GM21360 (cell line): Measurements from ENCODE around the gene GPC6.

Experiments used
- ATAC-seq: cut with Tn5 transposase; IDR thresholded peaks from one replicate; pipeline ENCODE4 v1.9.1; 2021; ENCODE audit warnings: mild to moderate bottlenecking, moderate library complexity; ENCODE audit not compliant: unreplicated experiment

GPC6 gene

DNA sequence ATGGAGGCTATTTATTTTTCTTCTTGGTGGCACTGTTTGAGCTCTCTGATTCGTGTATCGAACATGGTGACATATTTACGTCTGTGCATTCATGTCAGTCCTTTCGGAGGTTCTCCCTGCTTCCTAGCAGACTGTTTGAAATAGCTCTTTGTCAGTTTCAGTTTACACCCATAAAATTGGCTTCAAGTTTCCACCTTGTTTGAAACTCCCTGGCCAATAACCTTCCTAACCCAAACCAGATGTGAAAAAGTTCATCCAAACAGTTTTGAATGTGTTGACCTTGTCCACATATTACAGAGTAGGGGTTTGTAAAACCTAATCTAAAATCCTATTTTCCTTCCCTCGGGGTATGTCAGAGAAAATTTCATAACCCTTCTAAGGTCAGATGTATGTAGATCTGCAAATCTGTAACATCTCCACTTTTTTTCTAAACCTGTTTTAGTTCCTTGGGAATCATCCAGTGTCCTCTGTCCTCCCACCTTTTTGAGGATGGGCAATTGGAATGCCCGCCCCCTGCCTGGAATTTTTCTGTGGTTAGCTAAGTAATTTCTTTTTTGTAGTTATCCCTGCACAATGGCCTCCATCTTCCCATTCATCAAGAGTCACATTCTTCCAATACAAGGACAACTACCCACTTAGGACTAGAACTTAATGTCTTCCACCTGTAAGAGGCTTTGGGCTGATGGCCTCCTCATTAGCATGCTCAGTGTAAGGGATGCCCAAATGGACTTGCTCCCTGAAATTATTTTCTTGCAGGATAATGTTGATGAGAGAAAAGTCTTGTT is 499.8 kb downstream of the GPC6 start:
- no peak for ATAC-seq

DNA sequence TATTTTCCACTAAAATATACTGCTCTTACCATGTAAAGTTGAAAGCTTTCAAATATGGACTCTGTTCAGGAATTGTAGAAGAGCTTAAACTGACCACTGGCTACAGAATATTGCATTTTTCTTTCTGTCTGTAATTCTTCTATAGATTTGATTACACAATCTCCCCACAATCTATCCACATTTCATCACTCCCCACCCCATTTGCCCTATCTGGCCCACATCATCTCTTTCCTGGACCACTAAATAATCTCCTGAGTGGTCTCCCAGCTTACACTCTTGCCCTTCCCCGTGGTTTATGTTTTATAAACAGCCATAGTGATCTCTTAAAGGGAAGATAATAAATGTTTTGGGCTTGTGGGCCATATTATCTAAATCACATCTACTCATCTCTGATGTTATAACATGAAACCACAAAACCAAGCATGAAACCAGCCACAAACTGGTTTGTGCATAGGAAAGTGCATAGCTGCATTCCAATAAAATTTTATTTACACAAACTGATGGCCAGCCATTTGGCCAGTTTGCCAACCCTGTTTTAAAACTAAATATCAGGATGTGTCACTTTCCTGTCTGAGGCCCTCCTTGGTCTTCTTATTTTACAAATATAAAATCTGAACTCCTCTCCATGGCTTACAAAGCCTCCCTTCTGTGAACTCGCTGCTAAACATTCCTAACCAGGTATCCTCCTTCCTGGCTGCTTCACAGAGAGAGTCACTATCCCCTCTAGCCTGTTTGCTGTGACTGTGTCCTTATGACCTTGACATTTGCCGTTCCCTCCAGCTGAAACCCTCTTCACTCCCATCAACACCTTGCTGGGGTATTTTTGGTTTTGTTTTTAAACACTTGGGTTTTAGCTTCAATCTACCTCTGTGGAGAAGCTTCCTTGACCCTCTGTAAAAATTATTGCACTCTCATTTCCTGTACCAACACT is 500.9 kb downstream of the GPC6 start:
- ATAC-seq = no peak

DNA sequence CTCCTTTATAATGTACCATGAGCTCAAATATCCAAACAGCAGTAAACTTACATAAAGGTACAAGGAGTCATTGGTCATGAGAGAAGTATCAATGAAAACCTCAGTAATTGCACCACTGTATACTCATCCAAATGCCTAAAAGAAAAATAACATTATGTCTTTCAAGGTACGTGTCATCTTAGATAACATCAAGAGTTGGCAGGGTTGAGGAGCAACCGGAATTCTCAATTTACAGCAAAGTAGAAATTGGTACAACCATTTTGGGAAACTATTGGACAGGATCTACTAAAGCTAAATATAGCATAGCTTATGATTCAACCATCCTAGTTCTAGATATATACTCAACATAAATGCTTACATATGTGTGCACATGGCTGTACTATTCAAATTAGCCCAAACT is 502.8 kb downstream of the GPC6 start:
- ATAC-seq = no peak

DNA sequence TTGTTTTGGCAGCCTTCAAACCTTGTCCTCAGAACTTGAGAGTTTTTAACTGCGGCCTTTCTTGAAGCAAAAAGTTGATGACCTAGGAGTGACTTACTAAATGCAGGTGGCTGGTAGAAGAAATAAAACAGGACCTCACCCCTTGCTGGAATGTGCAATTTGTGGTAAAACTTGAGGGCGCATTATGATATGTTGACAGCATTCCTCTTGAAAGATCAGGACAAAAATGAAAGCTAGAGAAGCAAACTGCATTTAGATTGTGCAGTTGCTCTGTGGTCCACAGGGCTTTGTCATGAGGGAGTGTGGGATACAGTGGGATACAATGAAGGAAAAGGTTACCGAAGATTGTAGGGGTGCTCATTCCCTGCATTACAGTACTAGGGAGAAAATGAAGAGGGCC is 504.2 kb downstream of the GPC6 start:
- no peak for ATAC-seq

DNA sequence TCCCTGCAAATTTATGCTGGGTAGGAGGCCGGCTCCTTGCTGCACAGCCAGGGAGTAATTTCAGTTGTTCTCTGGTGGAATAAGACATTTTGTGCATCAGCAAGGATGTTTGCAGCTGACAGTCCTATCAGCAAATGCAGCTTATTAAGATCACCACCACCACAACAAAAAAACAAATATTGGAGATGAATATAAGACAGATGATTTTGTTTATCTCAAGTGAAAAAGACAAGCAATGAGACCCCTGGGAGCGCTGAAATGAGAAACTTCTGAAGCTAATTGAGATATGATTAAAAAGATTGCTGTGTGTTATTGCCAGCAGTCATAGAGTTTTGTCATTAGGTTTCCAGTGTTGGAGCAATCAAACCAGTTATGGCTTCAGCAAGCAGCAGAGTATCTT is 505.6 kb downstream of the GPC6 start:
- no peak for ATAC-seq

DNA sequence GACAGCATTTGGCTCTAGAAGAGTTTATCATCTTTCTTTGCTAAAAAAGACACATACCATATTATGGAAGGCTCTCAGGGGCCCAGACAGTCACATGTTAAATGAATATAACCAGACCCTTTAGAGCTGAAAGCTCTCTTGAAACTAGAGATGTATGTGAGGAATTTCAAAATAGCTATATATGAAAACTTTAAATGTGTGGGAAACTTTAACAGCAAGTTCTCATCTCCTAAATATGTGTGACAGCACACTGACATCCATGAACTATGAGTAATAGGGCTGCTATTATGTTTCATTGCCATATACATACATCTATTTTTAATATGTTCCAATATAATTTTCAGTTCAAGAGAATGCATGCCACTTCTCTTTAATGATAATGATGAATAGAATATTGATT is 509.5 kb downstream of the GPC6 start:
- ATAC-seq = no peak

DNA sequence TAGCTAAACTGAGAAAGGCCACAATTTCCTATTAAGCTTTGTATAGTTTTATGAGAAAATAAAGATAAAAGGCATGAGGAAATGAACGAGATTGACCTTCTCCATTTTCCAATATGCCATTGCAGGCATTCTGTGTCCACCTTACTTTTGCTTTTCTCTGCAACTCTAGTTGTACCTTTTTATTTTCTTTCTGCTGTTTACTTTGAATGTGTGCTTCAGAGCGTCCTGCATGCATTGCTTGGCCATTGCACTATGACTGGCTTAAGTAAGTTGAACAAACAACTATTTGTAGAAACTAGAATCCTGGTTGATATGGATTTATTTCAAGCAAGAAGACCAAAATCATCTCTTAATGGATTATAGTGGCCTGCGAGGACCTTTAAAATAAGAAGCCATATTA is 510.3 kb downstream of the GPC6 start:
- no peak for ATAC-seq

DNA sequence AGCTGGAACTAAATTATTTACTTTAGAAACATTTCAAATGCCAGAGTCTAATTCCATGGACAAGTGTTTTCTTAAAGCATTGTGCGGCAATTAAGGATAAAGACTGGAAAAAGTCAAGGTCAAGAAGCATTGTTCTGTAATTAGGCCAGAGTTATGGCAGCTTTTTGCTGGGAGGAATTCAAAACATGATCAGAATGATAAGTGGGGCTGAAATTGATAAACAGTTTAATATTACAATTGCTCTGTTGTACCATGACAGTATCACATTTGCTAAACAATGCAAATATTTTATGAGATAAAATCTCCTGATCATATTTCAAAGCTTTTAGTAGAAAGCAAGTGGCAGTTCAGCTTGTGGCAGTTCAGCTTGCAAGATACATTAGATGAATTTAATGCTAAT is 513.7 kb downstream of the GPC6 start:
- ATAC-seq = no peak

DNA sequence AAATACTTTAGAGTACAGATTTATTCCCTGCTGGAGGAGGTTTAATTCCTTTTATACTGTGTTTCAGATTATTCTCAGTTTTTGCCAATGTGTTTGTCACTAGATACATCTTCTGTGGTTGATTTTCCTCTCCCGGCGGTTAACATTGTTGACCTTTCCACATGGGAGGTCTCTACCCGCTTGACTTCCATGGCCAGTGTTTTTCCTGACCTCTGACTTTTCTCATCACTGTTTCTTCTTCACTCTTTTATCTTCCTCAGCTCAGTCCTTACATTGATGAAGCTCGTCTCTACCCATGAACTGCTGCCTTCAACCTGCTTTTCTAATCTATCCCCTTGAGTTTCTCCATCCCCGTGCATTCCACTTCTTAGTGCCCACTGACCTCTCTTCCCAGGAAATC is 517.4 kb downstream of the GPC6 start:
- no peak for ATAC-seq

DNA sequence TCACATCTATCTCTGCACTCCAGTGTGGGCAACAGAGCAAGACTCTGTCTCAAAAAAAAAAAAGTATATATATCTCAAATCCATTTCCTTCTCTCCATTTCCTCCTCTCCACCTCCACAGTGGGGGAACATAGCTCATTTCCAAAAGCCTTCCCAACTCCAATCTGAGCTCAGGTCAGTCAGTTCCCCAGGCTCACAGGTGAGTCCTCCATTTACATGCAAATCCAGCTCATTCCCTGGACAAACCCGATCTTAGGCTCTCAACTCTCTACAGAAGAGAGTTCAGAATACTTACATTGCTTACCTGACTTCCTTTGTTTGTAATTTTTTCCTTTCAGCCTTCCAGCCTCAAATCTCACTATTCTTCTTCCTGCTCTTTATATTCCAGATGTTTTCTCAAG is 518.3 kb downstream of the GPC6 start:
- no peak for ATAC-seq

DNA sequence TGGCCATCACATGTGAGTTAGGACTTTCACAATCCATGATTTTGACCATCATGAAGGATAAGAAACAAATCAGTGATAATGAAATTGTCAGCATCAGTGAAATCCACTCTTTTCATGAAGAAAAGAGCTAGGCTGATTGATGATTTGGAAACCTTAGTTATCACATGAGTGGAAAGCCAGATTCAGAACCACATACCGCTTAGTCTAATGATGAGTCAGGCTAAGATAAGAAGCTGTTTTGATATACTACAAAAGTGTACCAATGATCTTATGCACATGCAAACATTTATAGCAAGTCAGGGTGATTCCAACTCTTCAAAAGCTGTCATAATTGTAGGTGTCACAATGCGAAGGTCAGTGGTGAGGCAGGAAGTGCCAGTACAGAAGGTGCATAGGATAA is 519.3 kb downstream of the GPC6 start:
- no peak for ATAC-seq

DNA sequence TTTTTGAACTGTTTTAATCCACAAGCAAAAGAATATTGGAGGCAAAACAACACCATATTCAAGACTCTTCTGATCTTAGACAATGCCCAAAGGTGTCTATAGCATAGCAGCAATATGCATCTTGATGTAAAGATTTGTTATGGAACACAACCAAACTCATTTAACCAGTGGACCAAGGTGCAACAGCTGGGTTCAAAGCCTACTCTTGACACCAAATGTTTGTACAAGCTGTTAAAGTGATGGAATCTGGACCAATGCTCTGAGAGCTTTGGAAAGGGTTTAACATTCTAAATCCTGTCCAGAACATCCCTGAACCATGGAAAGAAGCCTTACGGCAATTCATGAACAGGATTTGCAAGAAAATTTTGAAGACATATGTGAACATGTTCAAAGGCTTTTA is 520.0 kb downstream of the GPC6 start:
- ATAC-seq = no peak

DNA sequence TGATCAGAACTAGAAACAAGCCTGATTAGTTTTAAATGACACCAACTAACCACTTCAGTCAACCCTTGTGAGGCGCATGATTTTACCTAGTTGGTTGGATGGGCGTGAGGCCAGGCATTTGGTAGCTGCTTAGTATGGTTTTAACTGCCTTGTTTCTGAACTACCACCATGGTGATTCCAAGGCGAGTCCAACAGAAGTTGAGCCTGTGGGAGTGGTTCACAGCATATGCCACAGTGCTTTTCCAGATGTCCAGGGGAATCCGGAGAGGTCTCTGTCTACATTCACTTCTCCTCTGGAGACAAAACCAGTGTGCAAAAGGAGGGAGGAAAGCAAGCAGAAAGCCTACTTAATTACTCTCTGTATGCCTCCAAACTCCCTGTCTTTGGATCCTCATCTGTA is 524.1 kb downstream of the GPC6 start:
- no peak for ATAC-seq

DNA sequence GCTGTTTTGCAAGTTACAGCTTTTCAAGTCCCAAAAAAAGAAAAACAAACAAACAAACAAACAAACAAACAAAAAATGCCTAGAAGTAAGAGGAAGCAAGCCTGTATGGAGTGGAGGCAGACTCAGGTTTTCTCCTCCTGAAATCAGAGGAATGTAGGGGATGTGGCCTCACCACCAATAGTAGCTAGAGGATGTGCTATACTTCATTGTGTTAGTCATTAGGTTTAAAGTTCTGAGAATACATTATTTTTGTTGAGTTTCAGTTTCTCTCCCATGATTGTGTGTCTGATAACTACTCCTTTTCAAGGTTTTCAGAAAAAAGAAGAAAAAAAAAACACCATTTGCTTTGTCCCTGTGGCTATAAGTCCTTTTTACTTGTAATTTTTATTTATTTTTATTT is 524.5 kb downstream of the GPC6 start:
- ATAC-seq = no peak

DNA sequence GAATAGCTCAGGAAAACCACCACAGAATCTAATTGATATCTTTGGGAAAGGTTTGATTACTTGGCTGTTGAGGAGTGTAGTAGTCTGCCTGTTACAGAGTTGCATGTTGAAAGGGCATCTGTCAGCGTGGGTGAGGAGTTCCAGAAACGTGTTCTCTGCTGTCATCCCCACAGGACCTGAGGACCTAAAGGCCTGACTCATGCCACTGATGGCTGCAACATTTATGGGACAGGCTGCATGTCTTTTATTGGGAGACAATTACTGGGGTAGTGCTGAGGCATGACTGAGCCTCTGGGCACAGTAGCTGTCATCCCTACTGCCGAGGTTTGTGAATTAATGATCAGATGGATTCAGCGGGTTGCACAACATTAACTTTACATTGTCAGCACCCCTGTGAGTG is 525.9 kb downstream of the GPC6 start:
- no peak for ATAC-seq

DNA sequence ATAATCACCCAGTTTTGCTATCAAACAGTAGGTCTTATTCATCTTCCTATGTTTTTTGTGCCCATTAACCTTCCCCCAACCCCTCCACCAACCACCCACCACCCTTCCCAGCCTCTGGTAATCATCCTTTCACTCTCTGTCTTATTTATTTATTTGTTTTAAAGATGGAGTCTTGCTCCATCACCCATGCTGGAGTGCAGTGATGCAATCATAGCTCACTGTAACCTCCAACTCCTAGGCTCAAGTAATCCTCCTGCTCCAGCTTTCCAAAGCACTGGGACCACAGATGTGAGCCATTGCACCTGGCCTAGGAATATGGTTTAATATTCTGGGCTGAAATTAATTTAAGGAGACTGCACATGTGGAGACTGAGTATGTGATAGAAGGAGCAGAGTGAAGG is 527.0 kb downstream of the GPC6 start:
- ATAC-seq = no peak

DNA sequence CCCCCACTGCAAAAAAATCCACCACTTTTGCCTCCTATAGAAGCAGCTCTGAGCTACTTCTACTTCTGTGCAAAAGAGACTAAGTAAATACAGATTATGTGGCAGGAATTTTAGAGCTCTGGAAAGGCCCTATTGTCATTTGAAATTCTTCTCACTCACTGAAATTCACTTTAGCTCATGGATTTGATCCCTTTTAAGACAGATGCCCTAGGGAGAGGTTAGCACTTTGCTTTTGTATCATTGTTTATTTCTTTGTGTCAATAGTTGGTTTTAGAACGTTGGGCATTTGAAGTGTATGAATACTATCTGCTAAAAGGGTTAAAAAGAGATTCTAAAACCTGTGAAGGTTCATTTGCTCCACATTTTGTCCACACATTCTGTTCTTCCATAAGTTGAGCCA is 528.7 kb downstream of the GPC6 start:
- no peak for ATAC-seq

DNA sequence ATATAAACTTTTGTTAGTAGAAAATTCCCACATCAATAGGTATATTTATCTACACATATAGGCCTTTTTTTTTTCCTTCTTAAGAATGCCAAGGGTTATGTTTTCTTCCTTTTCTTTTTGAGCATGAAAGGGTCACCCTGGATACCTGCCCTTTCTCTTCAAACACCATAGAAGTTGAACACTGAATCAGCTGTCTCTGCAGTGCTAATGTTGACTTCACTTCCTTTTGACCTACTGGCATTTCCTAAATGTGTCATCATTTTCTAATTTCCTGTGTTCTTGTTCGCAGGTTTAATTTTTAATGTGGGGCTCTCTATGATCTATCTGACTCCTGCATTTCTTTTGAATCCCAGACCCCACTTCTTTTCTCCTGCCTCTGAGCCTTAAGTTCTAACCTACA is 532.0 kb downstream of the GPC6 start:
- ATAC-seq = no peak

DNA sequence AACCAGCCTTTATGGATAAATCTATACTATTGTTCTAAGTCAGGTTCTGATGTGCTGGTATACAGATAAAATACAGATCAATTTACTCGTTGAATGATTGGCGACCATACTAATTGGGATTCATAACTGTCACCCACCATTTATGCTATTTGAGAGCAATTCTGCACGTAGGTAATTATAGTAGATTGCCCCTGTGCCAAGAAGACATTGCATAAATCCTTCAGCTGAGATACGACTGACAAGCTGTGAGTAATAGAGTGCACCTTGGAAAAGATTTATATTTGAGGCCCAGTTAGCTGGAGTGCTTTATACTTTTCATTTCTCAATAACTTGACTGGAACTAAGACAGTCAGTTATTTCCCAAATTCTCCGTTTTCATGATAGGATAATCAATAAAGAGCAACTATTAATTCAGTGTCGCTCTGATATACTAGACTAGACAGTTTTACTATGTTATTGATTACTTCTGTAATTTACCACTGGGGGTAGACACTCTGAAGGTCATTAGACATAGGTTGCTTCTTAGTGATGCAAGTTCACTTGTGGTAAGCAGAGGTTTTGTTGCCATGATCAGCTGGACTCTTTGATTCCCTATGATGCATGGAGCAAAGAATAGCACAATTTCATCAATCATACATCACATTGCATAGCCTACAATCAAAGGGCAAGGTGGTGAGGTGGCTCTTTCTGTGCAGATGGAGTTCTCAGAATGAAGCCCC is 536.3 kb downstream of the GPC6 start:
- ATAC-seq = no peak

DNA sequence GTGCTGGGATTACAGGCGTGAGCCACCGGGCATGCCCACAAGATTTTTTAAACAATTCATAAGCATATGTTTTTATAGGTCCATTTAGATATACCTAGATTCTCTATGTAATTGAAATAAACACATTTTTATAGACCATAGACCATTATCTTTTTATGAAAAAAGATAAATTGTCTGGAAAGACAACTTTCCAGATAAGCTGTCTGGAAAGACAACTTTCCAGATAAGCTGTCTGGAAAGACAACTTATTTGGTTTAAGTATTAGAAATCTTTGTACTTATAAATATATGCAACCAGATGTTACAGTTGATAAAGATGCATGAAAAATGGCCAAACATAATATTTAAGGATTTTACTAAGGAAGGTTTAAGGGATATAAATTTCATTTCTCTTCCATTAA is 538.5 kb downstream of the GPC6 start:
- ATAC-seq = no peak

DNA sequence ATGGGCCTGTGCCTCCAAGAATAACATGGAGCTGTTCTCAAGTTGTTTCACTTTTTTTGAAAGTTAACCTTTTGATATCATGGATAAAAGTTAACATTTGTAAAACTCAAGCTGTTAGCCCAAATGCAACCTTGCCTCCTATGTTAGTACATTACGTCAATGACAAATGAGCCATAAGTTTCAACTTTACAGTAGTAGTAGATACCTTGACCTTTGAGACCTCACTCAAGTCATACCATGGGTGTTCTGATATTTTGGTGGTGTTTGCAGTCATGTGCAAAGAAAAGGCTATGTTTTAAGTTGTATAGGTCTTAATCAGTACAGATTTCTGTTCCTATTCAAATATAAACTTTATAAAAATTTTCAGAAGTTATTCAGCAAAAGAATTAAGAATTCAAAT is 539.2 kb downstream of the GPC6 start:
- no peak for ATAC-seq

DNA sequence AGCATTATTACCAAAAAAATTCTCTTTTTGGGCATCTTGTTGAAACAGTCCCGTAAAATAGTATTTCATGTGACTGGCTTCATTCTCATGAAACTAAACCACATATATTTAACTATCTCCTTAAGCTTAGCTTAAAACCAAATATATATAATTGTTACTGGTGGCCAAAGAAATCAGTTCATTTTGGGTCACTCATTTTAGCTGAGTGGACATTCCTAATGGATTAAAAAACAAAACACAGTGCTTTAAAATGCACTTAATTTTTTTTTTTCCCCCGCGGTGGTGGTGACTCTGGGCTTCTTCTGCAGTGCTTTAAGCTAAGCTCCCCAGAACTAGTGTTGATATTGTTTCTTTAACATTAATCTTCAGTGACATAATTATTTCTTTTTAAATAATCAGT is 540.1 kb downstream of the GPC6 start:
- no peak for ATAC-seq
